DND-41 (cell line): ENCODE results near the gene CT47B1.

Experiments used
- ATAC-seq: fragments of 200-7000 bp; cut with Tn5 transposase; 3 replicates; pipeline ENCODE4 v1.9.1; 2021; ENCODE audit warnings: low read depth; ENCODE audit not compliant: insufficient read depth
- DNase-seq: peaks from one replicate; pipeline ENCODE4 v3.0.0-alpha.2; 2020
- H2AFZ ChIP-seq: 2 replicates; pipeline ENCODE4 v1.6.0; 2012; ENCODE audit warnings: low read depth, low read length
- H3K27ac ChIP-seq: 2 replicates; pipeline ENCODE4 v1.5.1; 2012; ENCODE audit warnings: low read length, inconsistent platforms
- H3K27me3 ChIP-seq: fragments of 200-600 bp; sonication (generic); 2 replicates; pipeline ENCODE4 v1.6.0; 2012; ENCODE audit warnings: low read length, mild to moderate bottlenecking, inconsistent platforms; ENCODE audit not compliant: insufficient read depth, poor library complexity
- H3K36me3 ChIP-seq: 2 replicates; pipeline ENCODE4 v1.5.1; 2012; ENCODE audit warnings: low read length, inconsistent platforms; ENCODE audit not compliant: insufficient read depth
- H3K4me1 ChIP-seq: 2 replicates; pipeline ENCODE4 v1.5.1; 2012; ENCODE audit warnings: mild to moderate bottlenecking, low read length; ENCODE audit not compliant: insufficient read depth
- H3K4me2 ChIP-seq: 2 replicates; pipeline ENCODE4 v1.6.0; 2012; ENCODE audit warnings: mild to moderate bottlenecking, moderate library complexity, low read length, inconsistent platforms; ENCODE audit not compliant: insufficient read depth
- H3K4me3 ChIP-seq, 2 experiments: fragments of 200-600 bp in 1 of 2; shearing (Covaris generic) in 1 of 2; 2 replicates each; pipeline ENCODE4 v1.5.1; 2012 to 2016; ENCODE audit warnings: inconsistent platforms in 2 of 2, low read length in 2 of 2, mild to moderate bottlenecking in 2 of 2, low read depth in 1 of 2, moderate library complexity in 1 of 2
- H3K79me2 ChIP-seq: 2 replicates; pipeline ENCODE4 v1.6.0; 2012; ENCODE audit warnings: low read length, inconsistent platforms; ENCODE audit not compliant: insufficient read depth
- H3K9ac ChIP-seq: 2 replicates; pipeline ENCODE4 v1.6.0; 2012; ENCODE audit warnings: low read depth, mild to moderate bottlenecking, inconsistent platforms, low read length, moderate library complexity
- H3K9me3 ChIP-seq: 2 replicates; pipeline ENCODE4 v1.5.1; 2012; ENCODE audit warnings: low read length, moderate library complexity, mild to moderate bottlenecking, inconsistent platforms; ENCODE audit not compliant: insufficient read depth, severe bottlenecking
- H4K20me1 ChIP-seq: 2 replicates; pipeline ENCODE4 v1.6.0; 2012; ENCODE audit warnings: low read length; ENCODE audit not compliant: insufficient read depth
- CTCF ChIP-seq: IDR thresholded peaks from 2 replicates; pipeline ENCODE4 v1.5.1; 2012; ENCODE audit warnings: borderline replicate concordance, low read length, moderate library complexity, mild to moderate bottlenecking; ENCODE audit not compliant: poor library complexity, severe bottlenecking; ENCODE audit errors: extremely low read depth
- EZH2 ChIP-seq: IDR thresholded peaks from 3 replicates; pipeline ENCODE4 v1.6.1; 2012; ENCODE audit warnings: borderline replicate concordance, low read depth, mild to moderate bottlenecking, moderate library complexity, low read length, inconsistent platforms; ENCODE audit not compliant: severe bottlenecking

The CT47B1 gene

DNA sequence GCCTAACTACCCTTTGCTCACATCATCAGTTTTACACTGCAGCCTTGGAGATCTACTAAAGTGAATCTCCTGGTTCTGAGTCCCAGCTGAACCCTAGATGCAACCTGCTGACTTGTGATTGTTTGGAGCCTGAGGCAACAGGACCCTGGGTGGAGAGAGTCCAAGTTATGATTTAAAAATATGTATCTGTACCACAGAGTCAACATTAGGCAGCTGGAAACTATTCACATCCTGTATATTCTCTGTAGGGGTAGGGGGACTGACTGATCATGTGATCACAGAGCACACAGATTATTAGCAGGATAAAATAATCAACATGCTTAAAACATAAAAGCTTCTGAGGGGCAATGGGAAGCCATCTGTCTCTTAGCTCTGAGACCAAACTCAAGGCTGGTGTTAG, 52.1 kb downstream of the CT47B1 start:
- TF ChIP-seq CTCF (no peak), EZH2 (no peak)
- Histone ChIP-seq H4K20me1 (no peaks in the 10 kb centered on the region), H3K9ac (no peak overlapping the region), H3K27me3 (no peaks in the 10 kb centered on the region), H3K4me2 (no peak overlapping the region), H3K27ac (no peak overlapping the region), H3K9me3 (no peaks in the 10 kb centered on the region), H3K4me3 (no peak overlapping the region), H3K36me3 (no peaks in the 10 kb centered on the region), H2AFZ (no peak overlapping the region), H3K4me1 (no peaks in the 10 kb centered on the region), H3K79me2 (no peaks in the 10 kb centered on the region)
- DNase-seq (no peak), ATAC-seq (no peak)
